A549 (cell line): ENCODE measurements around the gene ADI1.

Source experiments
- BHLHE40 ChIP-seq: IDR thresholded peaks from 2 replicates; pipeline ENCODE4 v1.6.1; 2012; ENCODE audit warnings: low read depth, low read length, inconsistent platforms
- CBX8 ChIP-seq: fragments of 200-600 bp; sonication (generic); IDR thresholded peaks from 2 replicates; pipeline ENCODE4 v1.6.1; 2016
- CHD2 ChIP-seq: fragments of 150-350 bp; IDR thresholded peaks from 2 replicates; pipeline ENCODE4 v1.6.1; 2014; ENCODE audit warnings: low read length; ENCODE audit not compliant: partially characterized antibody
- CTCF ChIP-seq: fragments of >200 bp; sonication (Bioruptor Twin); formaldehyde crosslinking; IDR thresholded peaks from 3 replicates; pipeline ENCODE4 v1.5.1; 2016
- EHMT2 ChIP-seq: fragments of 200-600 bp; sonication (generic); IDR thresholded peaks from 2 replicates; pipeline ENCODE4 v1.6.1; 2016; ENCODE audit warnings: antibody characterized with exemption, low read depth, mild to moderate bottlenecking, moderate library complexity
- ESRRA ChIP-seq: fragments of 150-350 bp; IDR thresholded peaks from 2 replicates; pipeline ENCODE4 v1.6.1; 2014; ENCODE audit warnings: mild to moderate bottlenecking, low read length, borderline replicate concordance
- HMGXB4 ChIP-seq: fragments of 250-450 bp; sonication (Bioruptor Pico); IDR thresholded peaks from 2 replicates; pipeline ENCODE4 v1.5.0; 2021; ENCODE audit warnings: mild to moderate bottlenecking, moderate library complexity, borderline replicate concordance
- HOXB13 ChIP-seq: fragments of 250-450 bp; sonication (Bioruptor Pico); IDR thresholded peaks from 2 replicates; pipeline ENCODE4 v1.5.0; 2020; ENCODE audit warnings: low read depth, mild to moderate bottlenecking, moderate library complexity
- JUN ChIP-seq, 2 experiments: fragments of >200 bp; sonication (Bioruptor Twin); formaldehyde crosslinking; IDR thresholded peaks; 2 replicates in 1 of 2; 3 replicates in 1 of 2; pipeline ENCODE4 v1.6.1; 2016 to 2017
- MAFK ChIP-seq: fragments of 450-650 bp; IDR thresholded peaks from 2 replicates; pipeline ENCODE4 v1.6.1; 2014; ENCODE audit not compliant: partially characterized antibody
- MAX ChIP-seq: IDR thresholded peaks from 2 replicates; pipeline ENCODE4 v1.6.1; 2012
- POLR2A ChIP-seq: IDR thresholded peaks from 2 replicates; pipeline ENCODE4 v1.6.1; 2012; ENCODE audit warnings: mild to moderate bottlenecking, low read length
- RCOR1 ChIP-seq: fragments of 150-350 bp; IDR thresholded peaks from 2 replicates; pipeline ENCODE4 v1.6.1; 2014; ENCODE audit warnings: antibody characterized with exemption, low read length, low read depth
- SMC3 ChIP-seq: fragments of >200 bp; sonication (Bioruptor Twin); formaldehyde crosslinking; IDR thresholded peaks from 3 replicates; pipeline ENCODE4 v1.6.1; 2018; ENCODE audit warnings: inconsistent platforms

GRCh38 chr2:3462493-3463104, 56.7 kb downstream of the ADI1 start:
- TF ChIP-seq CTCF (no peak), POLR2A (no peak), HMGXB4 (CRISPR knock-in tag) (no peak), CHD2 (no peak), RCOR1 (no peak), MAX (no peak), HOXB13 (no peak), MAFK (no peak), CBX8 (no peak), ESRRA (no peak), BHLHE40 (no peak), JUN (IDR thresholded peaks at IDR 0.05) (no peak), SMC3 (no peak), EHMT2 (no peak)
